GM18951 (cell line): ENCODE results near the gene YEATS4.

Source experiments
- POLR2A ChIP-seq: IDR thresholded peaks from 4 replicates; pipeline ENCODE4 v1.6.1; 2011; ENCODE audit warnings: mild to moderate bottlenecking; ENCODE audit not compliant: insufficient read length, insufficient read depth; ENCODE audit errors: extremely low read depth
- in situ Hi-C: fragments of 300-500 bp; cut with MboI; formaldehyde crosslinking; loops from one replicate; pipeline ENCODE4 v1.12.0; 2022; ENCODE audit warnings: low sequenced_read_pairs, mixed read lengths, inconsistent platforms; ENCODE audit not compliant: unreplicated experiment

The YEATS4 gene

GRCh38 chr12:69348162-69348938, 11.2 kb upstream of the YEATS4 start, which contains the start of gene LYZ:
TSS of gene LYZ (plus strand) at chr12:69348381. CDS start at chr12:69348409, 28 bp downstream.
- no peak for TF ChIP-seq POLR2A
- in situ Hi-C loops, result no loop called here

GRCh38 chr12:69350002-69350626, 9.4 kb upstream of the YEATS4 start:
- in situ Hi-C loops, result no loop called here
- no peak for TF ChIP-seq POLR2A

- no peak for TF ChIP-seq POLR2A
- in situ Hi-C loops, result no loop called here
These were observed 8.8 kb upstream of the YEATS4 start for GRCh38 chr12:69350777-69351176.

GRCh38 chr12:69351462-69352236, 7.9 kb upstream of the YEATS4 start:
- no peak for TF ChIP-seq POLR2A
- in situ Hi-C loops, result no loop called here

DNA sequence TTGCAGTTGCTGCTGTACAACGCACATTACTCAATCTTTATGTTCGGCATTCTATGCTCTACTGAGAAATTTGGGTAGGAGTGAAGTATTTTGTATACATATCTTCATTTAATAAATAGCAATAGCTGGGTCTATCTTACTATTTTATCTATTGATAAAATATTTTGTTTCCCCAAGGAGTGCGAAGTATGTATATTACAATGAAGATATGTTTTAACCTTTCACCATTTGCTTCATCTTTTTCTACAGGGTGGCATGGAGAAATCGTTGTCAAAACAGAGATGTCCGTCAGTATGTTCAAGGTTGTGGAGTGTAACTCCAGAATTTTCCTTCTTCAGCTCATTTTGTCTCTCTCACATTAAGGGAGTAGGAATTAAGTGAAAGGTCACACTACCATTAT, 6.6 kb upstream of the YEATS4 start:
- in situ Hi-C loops, result no loop called here
- TF ChIP-seq POLR2A, result no peak

DNA sequence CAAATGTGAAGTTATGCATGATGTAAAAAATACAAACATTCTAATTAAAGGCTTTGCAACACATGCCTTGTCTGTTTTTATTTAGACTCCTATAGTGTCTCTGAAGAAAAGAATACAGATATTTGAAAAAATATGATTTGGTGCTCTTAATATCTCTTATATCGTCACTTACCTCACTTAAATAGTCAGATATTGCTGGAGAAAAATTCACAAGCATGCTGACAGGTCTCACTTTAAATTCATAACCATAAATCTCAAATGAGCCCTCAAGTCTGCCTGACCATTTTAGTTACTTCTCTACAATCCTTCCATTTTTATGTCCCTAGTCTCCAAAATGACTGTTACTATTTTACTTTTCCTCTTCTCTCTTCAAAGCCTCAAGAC, 5.4 kb upstream of the YEATS4 start:
- in situ Hi-C loops, result no loop called here
- no peak for TF ChIP-seq POLR2A

GRCh38 chr12:69354556-69355187, 4.9 kb upstream of the YEATS4 start:
- TF ChIP-seq POLR2A, result no peak
- in situ Hi-C loops, result no loop called here

DNA sequence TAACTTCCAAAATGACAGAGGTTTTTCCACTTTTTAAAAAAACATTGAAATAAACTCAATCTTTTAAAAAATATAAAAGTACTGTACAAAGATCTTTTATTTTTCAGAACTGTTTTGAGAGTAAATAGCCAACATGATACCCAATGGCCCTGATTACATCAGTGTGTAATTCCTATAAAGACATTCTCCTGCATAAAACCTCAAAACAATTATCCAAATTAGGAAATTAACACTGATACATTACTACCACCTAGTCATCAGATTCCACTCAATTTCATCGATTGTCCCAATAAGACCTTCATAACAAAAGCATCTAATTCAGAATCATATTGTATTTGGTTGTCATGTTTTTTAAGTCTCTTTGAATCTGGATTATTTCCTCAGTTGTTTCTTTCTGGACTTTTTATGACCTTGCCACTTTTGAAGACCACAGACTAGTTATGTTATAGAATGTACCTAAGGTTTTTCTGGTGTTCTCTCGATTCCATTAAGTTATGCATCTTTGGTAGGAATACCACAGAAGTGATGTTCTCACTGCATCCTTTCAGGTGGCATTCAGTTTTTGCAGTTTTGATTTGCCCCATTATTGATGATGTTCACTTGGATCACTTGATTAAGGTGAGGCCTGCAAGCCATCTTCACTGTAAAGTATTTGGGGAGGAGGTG, 4.0 kb upstream of the YEATS4 start:
- in situ Hi-C loops, result no loop called here
- no peak for TF ChIP-seq POLR2A

DNA sequence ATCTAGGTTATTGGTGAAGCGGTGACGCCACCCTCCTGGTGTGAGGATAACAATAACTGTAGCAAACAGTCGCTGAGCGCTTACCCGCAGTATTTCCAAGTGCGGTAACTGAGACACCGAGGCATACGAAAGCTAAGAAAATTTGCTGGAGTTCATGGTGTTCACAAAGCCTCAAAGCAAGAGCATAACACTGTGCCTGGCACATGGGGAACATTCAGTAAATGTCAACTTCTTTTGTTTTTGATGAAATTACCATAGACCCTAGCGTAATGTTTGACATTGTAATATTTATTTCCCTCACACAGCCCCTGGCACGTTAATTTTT, 767 bp downstream of the YEATS4 start:
- in situ Hi-C loops, result no loop called here
- no peak for TF ChIP-seq POLR2A

- in situ Hi-C loops, result no loop called here
- no peak for TF ChIP-seq POLR2A
These were observed 7.3 kb downstream of the YEATS4 start for GRCh38 chr12:69366796-69367195.

GRCh38 chr12:69368171-69368570, 8.6 kb downstream of the YEATS4 start:
- in situ Hi-C loops, result no loop called here
- TF ChIP-seq POLR2A, result no peak

DNA sequence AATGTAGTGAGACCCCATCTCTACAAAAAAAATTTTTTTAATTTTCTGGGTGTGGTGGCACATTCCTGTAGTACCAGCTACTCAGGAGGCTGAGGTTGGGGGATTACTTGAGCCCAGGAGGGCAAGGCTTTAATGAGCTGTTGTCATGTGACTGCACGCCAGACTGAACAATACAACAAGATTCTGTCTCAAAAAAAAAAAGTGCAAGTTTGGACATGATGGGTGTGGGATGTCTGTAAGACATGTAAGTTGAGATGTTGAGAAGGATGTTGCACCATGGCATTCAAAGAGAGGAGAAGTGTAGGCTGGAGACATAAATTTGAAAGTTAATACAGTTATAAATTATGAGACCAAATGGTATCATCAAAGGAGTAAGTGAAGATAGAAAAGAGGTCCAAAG, 23.5 kb downstream of the YEATS4 start:
- in situ Hi-C loops, result loop anchor here (25.0 kb wide), 1 partner anchor 179 kb away; no protein-coding TSS in a partner anchor
- TF ChIP-seq POLR2A, result no peak

- no peak for TF ChIP-seq POLR2A
- in situ Hi-C loops, result loop anchor here (25.0 kb wide), 1 partner anchor 177 kb away; no protein-coding TSS in a partner anchor
These were observed 25.5 kb downstream of the YEATS4 start for GRCh38 chr12:69385038-69385437.

DNA sequence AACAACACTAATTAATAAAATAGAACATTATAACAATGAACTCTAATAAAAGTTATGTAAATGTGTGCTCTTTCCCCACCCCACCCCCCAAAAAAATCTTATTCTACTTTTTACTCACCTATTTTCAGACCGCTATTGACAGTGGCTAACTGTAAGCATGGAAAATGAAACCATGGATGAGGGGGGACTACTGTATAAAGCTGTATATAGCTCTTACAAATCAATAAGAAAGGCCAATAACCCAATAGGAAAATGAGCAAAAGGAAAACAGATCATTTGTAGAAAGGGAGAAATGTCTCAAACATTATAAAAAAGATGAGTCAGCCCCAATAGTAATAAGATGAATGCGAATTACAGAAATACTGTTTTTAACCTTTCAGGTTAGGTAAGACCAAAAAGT, 27.4 kb downstream of the YEATS4 start:
- in situ Hi-C loops, result loop anchor here (25.0 kb wide), 1 partner anchor 175 kb away; no protein-coding TSS in a partner anchor
- no peak for TF ChIP-seq POLR2A
